HK-2 (cell line): ENCODE results near the gene NLRC5.
"Not testable (repeated sequence)": the region's sequence is repeated elsewhere in the genome, so short reads cannot be mapped to it uniquely, and the experiment has no call there.

Experiments
- DNase-seq: peaks from one replicate; pipeline ENCODE4 v3.0.0-alpha.2; 2018; ENCODE audit not compliant: unreplicated experiment

NLRC5 gene

DNA sequence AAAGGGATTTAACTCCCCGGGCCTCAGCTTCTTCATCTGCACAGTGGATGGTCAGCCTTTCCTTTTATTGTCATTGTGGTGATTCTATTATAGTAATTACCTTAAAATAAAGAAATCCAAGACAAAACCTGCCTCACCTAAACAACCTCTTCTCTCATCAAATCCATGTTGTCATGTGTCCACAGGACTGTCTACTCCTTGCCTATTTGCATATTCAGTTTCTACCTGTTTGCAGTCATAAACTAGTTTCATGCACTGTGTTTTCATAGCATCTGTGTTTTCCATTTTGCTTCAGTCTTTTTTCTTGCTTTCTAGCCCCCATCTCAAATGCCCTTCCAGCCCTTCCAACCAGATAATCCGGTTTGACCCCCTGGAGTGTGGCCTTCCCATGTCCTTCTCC is 58.7 kb downstream of the NLRC5 start:
- no peak for DNase-seq

DNA sequence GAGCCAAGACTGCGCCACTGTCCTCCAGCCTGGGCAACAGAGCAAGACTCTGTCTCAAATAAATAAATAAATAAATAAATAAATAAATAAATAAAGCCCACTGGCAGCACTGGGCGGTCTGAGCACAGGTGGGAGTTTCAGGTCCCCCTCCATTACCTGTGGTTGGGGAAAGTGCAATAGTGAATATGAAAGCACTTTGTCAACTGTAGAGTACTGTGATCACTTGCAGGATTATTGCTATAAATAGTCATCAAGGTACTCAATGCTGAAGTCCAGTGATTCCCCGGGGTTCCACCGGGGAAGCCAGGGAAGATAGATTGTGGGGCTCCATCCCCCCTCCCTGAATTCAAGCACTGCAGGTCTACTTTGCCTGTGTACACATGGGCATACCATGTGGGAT is 60.3 kb downstream of the NLRC5 start:
- DNase-seq, result no peak

DNA sequence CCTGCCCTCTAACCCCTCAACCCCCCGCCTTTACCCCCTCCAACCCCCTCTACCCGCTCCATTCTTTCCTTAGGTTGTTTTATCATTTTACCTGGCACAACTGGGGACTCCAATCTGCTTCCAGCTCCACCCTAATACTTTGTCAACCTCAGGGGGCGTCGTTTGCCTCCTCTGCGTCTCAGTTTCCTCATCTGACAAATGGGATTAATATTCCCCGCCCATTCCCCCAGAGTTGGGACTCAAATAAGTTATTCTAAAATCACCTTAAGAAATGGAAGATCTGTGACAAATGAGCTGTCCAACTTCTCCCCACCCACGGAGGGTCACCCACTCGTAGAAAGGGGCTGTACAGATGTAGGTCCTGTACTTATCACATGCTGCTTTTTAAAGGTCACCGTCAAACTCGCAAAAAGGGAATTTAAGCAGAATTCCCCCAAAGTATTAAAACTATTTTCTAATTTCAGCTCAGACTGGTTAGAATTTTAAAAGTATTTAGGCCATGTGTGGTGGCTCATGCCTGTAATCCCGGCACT is 62.4 kb downstream of the NLRC5 start:
- no peak for DNase-seq

DNA sequence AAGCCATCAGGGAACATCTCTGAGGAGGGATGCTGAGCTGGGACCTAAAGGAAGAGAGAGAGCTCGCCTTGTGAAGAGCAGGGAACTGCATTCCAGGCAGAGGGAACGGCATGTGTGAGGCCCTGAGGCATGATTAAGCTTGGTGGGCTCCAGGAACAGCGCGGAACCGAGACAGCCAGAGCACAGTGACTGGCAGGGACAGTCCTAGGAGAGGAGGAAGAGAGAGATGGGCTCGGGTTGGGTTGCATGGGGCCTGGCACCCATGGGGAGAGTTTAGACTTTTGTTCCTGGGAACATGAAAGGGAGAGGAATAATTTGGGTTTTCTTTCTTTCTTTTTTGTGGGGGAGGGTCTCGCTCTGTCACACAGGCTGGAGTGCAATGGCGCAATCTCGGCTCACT is 63.8 kb downstream of the NLRC5 start:
- no peak for DNase-seq

DNA sequence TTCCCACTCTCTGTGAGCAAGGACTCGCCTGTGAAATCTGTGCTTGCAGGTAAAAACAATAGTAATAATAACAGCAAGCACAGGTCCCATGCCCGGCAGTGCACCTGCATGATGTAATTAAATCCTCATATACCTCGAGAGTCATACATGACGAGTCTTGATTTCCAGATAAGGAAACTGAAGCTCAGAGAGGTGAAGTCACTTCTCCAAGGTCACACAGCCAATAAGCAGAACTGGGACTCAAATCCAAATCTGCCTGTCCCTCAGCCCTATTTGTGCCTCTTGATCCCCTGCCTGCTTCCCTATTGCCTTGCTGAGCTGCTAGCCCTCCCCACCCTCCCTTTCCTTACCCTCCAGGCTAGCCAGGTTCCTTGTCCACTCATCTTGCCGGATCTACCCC is 65.0 kb downstream of the NLRC5 start:
- no peak for DNase-seq

DNA sequence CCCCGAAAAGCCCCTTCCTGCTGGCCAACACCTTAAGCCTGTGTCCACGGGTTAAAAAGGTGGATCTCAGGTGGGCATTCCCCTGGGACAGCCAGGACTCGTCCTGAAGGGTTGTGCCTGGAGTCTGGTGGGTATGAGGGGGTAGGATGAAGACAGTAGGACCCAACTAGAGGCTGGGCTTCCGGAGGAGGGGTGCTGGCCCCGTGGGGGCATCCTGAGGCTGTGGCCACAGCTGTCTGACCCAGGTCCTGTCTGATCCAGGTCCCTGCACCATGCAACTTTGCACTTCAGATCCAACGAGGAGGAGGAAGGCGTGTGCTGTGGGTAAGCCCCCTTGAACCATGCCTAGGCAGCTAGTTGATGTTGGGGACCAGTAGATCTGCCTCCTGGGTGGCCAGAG is 65.4 kb downstream of the NLRC5 start:
- no peak for DNase-seq

DNA sequence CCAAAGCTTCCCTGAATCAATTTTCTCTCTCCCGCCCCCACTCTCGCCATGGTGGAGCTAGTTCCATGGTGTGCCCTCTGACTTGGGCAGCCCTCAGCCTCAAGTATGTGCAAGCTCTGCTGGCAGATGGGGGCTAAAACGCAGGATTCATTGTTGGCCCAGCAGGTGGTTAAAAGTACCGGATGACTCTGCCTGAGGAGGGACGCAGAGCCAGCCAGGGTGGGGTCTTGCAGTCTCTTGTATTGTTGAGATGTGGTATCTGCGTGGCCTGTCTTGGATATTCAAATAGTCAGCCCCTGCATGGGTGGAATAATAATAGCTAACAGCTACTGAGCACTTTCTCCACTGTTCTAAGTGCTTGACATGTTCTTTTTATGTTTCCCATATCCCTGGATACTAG is 66.3 kb downstream of the NLRC5 start:
- DNase-seq, result no peak

DNA sequence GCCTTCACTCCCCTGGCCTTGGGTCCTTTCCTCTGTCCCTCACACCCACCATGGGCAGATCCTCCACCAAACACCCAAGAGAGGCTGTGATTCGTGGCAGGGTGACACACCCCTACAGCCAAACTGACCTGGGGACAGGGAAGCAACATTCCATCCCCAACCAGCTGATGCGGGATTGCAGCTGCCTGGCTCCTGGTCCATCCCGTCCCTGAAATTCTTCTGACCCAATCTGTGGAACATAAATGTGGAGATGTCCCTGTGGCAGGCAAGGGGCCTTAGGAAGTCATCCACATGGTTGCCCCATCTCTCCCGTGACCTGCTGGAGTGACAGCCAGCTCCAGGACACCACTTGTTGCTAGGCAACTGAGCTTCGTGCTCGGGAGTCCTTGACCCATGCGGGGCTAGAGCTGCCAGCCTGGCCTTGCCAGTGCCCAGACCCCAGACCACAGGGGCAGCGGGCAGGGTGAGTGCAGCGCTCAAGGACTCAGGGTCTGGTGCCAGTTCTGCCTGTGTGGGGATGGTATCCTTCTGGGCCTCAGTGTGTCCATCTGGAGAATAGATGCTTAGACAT is 69.0 kb downstream of the NLRC5 start:
- DNase-seq, result no peak

DNA sequence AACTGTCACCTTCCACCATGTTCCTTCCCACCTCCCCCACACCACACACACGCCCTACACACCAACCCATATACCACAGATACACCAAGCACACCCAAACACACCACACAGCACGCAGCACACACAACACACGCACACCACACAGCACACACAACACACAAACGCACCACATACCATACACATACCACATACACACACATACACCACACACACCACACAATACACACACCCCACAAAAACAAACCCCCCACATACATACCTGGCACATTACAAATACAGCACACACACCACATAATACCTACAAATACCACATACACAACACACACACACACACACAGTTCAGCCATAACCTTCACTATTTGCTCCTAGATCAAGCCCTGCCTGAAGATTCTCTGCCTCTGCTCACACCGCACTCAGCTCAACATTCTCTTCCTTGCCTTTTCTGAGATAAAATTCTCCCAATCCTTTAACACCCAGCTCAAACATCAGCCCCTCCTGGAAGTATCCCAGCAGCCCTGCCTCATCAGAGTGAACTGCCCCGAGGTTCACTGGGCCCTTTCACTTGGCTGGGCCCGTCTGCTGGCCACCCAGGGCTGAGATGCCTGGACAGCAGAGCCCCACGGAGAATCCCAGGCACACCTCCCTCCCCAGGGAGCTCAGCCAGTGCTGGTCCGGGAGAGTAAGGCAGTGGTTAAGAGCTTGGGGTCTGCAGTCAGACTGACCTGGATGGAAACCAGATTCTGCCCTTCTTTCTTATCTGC is 71.1 kb downstream of the NLRC5 start:
- DNase-seq, result no peak

DNA sequence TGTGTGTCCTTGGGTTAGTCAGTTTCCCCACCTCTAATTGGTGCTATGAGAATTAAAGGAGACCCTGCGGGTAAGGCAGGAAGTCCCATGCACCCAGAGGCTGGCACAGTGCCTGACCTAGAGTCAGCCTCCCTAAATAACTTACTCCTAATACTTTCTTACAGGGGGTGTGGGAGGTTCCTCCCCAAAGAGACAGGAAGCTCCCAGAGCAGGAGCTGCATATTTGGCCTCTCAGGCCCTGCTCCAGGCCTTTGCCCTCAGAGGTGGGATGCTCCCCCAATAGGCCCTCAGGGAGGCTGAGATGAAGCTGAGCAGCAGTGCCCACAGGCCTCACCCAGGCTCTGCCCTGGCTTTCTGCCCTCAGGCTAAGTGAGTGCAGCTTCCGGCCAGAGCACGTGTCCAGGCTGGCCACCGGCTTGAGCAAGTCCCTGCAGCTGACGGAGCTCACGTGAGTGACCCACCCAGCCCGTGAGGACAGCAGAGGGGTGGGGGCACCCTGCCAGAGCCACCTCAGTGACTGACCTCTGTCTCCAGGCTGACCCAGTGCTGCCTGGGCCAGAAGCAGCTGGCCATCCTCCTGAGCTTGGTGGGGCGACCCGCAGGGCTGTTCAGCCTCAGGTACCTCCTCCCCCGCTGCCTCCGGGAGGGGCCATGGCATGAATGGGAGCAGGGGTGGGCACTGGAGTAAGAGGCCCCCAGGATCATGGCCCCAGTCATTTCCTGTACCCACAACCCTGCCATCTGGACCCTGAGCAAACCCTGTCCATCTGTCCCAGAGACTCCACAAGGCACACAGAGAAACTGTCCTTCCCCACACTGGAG is 71.9 kb downstream of the NLRC5 start:
- DNase-seq, result peak; percentile 10

DNA sequence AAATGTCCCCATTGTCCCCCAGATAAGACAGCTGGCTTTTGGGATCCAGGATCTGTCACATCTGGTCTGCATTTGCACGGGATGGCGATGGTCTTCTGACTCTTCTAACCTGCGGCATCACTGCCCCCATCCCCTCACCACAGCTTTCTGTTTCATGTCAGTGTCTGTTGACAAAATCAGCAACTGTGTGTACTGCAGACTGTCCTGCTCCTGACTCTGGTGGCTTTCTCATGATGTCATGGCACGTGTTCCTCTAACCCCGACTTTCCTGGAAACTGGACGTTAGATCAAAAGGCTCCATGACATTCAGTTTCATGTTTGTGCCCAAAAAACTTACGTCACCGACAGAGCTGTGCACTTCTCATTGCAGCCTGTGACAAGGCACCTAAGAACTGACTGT is 73.0 kb downstream of the NLRC5 start:
- no peak for DNase-seq

DNA sequence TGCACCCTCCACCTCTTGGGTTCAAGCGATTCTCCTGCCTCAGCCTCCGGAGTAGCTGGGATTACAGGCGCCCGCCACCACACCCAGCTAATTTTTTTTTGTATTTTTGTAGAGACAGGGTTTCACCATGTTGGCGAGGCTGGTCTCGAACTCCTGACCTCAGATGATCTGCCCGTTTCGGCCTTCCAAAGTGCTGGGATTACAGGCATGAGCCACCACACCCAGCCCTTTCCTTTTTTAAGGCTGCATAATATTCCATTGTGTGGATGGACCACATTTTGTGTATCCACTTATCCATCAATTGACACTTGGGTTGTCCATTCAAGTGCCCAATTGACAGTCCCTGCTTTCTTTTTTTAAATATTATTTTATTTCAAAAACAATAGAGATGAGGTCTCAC is 73.8 kb downstream of the NLRC5 start:
- not testable (repeated sequence) for DNase-seq

DNA sequence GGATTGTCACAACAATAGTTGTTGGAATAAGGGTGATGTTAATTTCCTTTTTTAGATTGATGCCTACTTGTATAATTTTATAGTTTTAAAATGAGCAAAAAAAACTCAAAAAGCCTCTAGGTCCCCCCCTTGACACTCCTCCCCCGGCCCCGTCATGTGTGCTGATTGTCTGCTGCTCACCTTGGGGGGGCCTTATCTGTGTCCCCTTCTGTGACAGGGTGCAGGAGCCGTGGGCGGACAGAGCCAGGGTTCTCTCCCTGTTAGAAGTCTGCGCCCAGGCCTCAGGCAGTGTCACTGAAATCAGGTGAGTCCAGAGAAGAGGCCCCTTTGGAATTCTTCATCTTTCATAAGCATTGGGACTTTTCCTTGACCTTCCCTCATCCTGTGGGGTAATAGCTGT is 75.6 kb downstream of the NLRC5 start:
- DNase-seq, result no peak

DNA sequence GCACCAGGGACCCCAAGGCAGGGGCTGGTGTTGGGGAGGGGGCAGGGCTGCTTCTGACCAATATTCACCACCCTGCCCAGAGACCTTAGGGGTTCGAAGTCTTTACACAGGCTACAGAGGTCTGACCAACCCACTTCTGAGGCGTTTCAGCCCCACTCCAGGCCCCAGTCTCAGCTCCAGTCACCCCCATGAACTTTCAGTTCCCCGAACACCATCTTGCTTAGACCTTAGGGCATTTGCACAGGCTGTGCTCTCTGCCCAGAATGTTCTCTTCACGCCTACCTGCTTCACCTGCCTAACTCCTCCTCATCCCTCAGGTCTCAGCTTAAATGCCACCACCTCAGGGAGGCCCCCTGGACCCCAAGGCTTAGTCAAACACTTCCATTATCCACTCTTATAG is 77.3 kb downstream of the NLRC5 start:
- DNase-seq, result no peak

DNA sequence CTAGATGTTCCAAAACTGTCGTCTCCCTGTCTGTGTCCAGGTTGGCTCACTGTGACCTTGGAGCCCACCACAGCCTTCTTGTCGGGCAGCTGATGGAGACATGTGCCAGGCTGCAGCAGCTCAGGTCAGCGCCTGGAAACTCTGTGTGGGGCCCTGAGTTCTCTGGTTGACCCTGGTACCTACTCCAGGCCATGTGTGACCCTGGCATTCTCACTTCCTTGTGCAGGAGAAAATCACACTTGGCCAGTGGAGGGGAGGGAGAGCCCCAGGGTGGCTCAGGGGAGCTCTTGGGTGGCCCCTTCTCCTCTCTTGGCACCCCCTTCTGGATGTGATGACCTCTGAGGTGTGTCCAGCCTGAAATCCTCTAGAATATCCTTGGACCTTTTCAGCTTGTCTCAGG is 78.0 kb downstream of the NLRC5 start:
- DNase-seq, result no peak

DNA sequence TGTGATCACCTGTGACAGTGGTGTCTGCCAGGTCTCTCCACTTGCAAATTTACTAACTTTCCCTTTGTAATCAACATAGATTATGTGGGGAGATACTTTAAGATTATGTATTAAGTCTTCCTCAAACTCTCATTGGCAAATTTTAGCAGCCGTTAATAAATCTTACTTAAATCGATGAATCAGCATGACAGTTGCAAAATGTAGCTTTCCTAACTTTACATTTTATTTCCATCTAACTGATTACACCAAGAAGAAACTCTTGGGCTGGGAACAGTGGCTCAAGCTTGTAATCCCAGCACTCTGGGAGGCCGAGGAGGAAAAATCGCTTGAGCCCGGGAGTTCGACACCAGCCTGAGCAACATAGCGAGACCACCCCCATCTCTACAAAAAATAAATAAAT is 79.7 kb downstream of the NLRC5 start:
- DNase-seq, result no peak

DNA sequence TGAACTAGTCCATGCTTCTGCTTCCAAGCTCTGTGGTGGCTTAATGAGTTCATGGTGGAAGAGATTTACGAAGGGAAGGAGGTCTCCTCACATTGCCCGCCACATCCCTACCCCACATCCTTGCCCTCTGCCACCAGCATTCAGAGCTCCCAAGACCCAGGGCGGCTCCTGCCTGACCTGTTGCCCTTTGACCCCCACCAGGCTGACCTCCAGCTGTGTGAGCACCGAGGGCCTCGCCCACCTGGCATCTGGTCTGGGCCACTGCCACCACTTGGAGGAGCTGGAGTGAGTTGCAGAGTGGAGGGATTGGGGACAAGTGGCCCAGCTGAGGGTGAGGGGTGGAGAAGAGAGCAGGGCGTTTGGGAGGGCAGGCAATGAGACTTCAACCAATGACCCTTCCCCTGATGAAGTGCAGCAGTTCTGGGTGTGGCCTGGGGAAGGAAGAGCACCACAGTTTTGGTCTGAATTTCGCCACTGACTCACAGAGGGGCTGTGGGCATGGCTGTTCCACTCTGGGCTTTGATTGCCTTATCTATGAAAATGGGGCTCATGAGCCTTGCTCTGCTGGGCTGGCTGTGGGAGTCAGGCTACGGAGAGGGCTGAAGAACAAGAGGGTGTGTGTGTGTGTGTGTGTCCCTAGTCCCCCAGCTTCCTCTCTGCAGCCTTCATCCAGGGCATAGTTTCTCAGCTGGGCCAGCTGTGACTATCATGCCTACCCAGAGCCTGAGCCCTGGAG is 80.4 kb downstream of the NLRC5 start:
- no peak for DNase-seq

DNA sequence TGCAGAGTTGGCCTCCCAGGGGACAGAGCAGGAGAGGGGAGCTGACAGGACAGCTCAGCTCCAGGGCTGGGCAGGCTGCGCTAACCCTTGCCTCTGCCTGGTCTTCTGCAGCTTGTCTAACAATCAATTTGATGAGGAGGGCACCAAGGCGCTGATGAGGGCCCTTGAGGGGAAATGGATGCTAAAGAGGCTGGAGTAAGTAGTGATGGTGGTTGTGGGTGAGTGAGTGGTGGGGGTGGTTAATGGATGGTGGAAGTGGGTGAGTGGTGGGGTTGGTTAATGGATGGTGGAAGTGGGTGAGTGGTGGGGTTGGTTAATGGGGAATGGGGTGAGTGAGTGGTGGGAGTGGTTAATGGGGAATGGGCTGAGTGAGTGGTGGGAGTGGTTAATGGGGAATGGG is 81.1 kb downstream of the NLRC5 start:
- DNase-seq, result no peak

DNA sequence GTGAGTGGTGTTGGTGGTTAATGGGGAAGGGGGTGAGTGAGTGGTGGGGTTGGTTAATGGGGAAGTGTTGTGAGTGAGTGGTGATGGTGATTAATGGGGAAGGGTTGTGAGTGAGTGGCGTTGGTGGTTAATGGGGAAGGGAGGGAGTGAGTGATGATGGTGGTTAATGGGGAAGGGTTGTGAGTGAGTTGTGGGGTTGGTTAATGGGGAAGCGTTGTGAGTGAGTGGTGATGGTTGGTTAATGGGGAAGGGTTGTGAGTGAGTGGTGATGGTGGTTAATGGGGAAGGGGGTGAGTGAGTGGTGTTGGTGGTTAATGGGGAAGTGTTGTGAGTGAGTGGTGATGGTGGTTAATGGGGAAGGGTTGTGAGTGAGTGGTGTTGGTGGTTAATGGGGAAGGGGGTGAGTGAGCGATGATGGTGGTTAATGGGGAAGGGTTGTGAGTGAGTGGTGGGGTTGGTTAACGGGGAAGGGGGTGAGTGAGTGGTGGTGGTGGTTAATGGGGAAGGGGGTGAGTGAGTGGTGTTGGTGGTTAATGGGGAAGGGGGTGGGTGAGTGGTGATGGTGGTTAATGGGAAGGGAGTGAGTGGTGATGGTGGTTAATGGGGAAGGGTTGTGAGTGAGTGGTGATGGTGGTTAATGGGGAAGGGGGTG is 81.8 kb downstream of the NLRC5 start:
- DNase-seq, result not testable (repeated sequence)

DNA sequence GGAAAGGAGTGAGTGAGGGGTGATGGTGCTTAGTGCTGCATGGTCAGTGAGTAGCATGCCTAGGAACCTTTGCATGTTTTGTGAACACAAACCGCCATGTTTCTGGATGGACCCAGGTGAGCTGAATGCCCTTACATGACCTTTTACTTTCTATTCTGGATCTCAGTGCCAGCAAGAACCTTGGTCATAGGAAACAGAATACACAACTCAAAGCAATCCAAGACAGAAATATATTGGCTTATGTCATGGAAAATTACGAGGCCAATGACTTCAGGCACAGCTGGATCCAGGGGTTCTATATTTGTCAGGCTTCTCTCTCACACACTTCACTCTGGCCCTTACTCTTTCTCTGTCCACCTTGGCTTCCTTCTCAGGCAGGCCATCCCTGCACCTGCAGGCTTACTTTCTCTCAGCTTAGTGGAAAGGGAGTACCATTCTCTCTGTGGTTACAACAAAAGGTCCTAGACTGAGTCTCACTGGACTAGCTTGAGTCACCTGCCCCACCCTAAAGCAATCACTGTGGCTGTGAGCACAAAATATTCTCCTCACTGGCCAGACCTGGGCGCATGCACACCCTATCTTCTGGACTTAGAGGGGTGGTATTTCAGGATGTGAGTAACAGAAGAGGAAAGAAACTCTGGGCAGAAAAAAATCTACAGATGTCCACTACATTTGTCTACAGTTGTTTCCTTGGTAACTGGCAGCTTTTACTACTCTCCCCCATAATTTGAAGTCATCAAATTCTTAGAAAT is 82.7 kb downstream of the NLRC5 start:
- DNase-seq, result no peak
